ENCODE results near the gene SUCLG2.

The SUCLG2 gene

GRCh38 chr3:67357610-67358458, 296.6 kb downstream of the SUCLG2 start:
- peak overlapping the region; percentile 47 for H3K27ac ChIP-seq
- DNase-seq = peak; percentile 75
- no peaks in the 10 kb centered on the region for H3K9me3 ChIP-seq (ENCODE audit: severe bottlenecking)
- no peaks in the 10 kb centered on the region for H3K36me3 ChIP-seq
- peak; percentile 67 for TF ChIP-seq CTCF (IDR thresholded peaks at IDR 0.05; ENCODE audit: low read depth, low read length)
- no peak overlapping the region for H3K4me3 ChIP-seq (ENCODE audit: low read depth, low read length)
- H3K27me3 ChIP-seq (ENCODE audit: insufficient read depth, low read depth, severe bottlenecking) = no peaks in the 10 kb centered on the region

GRCh38 chr3:67349551-67350174, 304.7 kb downstream of the SUCLG2 start:
- Histone ChIP-seq H3K36me3 (no peaks in the 10 kb centered on the region), H3K9me3 (ENCODE audit: severe bottlenecking) (no peaks in the 10 kb centered on the region), H3K27me3 (ENCODE audit: insufficient read depth, low read depth, severe bottlenecking) (no peaks in the 10 kb centered on the region), H3K27ac (no peak overlapping the region), H3K4me3 (ENCODE audit: low read depth, low read length) (no peak overlapping the region)
- no peak for TF ChIP-seq CTCF (IDR thresholded peaks at IDR 0.05; ENCODE audit: low read depth, low read length)
- DNase-seq = no peak

- Histone ChIP-seq H3K4me3 (ENCODE audit: low read depth, low read length) (no peak overlapping the region), H3K36me3 (no peaks in the 10 kb centered on the region), H3K27ac (no peak overlapping the region), H3K9me3 (ENCODE audit: severe bottlenecking) (no peaks in the 10 kb centered on the region), H3K27me3 (ENCODE audit: insufficient read depth, low read depth, severe bottlenecking) (no peaks in the 10 kb centered on the region)
- DNase-seq = no peak
- no peak for TF ChIP-seq CTCF (IDR thresholded peaks at IDR 0.05; ENCODE audit: low read depth, low read length)
Observed at GRCh38 chr3:67346081-67346480, 308.3 kb downstream of the SUCLG2 start.

GRCh38 chr3:67335813-67336212, 318.6 kb downstream of the SUCLG2 start:
- H3K4me3 ChIP-seq (ENCODE audit: low read depth, low read length) = no peak overlapping the region
- H3K27me3 ChIP-seq (ENCODE audit: insufficient read depth, low read depth, severe bottlenecking) = no peaks in the 10 kb centered on the region
- peaks cover 2% of the 10 kb centered on the region for H3K9me3 ChIP-seq (ENCODE audit: severe bottlenecking)
- DNase-seq = no peak
- H3K36me3 ChIP-seq = no peaks in the 10 kb centered on the region
- H3K27ac ChIP-seq = no peak overlapping the region
- TF ChIP-seq CTCF (IDR thresholded peaks at IDR 0.05; ENCODE audit: low read depth, low read length) = no peak

GRCh38 chr3:67334588-67334987, 319.8 kb downstream of the SUCLG2 start:
- no peaks in the 10 kb centered on the region for H3K27me3 ChIP-seq (ENCODE audit: insufficient read depth, low read depth, severe bottlenecking)
- no peak overlapping the region for H3K27ac ChIP-seq
- H3K36me3 ChIP-seq = no peaks in the 10 kb centered on the region
- no peak for TF ChIP-seq CTCF (IDR thresholded peaks at IDR 0.05; ENCODE audit: low read depth, low read length)
- peaks cover 2% of the 10 kb centered on the region for H3K9me3 ChIP-seq (ENCODE audit: severe bottlenecking)
- H3K4me3 ChIP-seq (ENCODE audit: low read depth, low read length) = no peak overlapping the region
- no peak for DNase-seq

Data from WERI-Rb-1 (cell line).